Thyroid gland (tissue), 4 donors: ENCODE results near the gene SCTR. TPM values are rescaled to one million over a fixed set of nuclear protein-coding genes. Genes with fewer than 3 reads are reported as not detected.

Experiments used
- DNase-seq, 2 donors: peaks; one replicate each; pipeline ENCODE4 v3.0.0-alpha.2; 2019
- H3K27ac ChIP-seq, 3 donors: fragments of 200-600 bp; sonication (generic); 1 replicate in 2 of 3; 2 replicates in 1 of 3; pipeline ENCODE4 v1.5.1; 2016 to 2019; ENCODE audit warnings: mild to moderate bottlenecking in 1 of 3, moderate library complexity in 1 of 3
- H3K27me3 ChIP-seq: fragments of 200-600 bp; sonication (generic); one replicate; pipeline ENCODE4 v1.5.1; 2019
- H3K36me3 ChIP-seq, 2 donors: fragments of 200-600 bp; sonication (generic); one replicate each; pipeline ENCODE4 v1.5.1; 2016 to 2019
- H3K4me1 ChIP-seq, 2 donors: fragments of 200-600 bp; sonication (generic); one replicate each; pipeline ENCODE4 v1.5.1; 2017 to 2019
- H3K4me3 ChIP-seq, 3 donors: fragments of 200-600 bp; sonication (generic); replicated peaks in 1 of 3; 1 replicate in 2 of 3; 2 replicates in 1 of 3; pipeline ENCODE4 v1.5.1; 2016; ENCODE audit warnings: mild to moderate bottlenecking in 1 of 3
- H3K9me3 ChIP-seq: fragments of 200-600 bp; sonication (generic); one replicate; pipeline ENCODE4 v1.5.1; 2017
- POLR2A ChIP-seq, 2 donors: fragments of 450-650 bp; IDR thresholded peaks; one replicate each; pipeline ENCODE4 v1.6.1; 2017; ENCODE audit warnings: antibody characterized with exemption in 2 of 2, mild to moderate bottlenecking in 2 of 2, moderate library complexity in 1 of 2
- WGBS, 2 donors: methylation state at CpG; one replicate each; pipeline ENCODE4 v1.1.5; 2017; 5-methylcytosine and 5-hydroxymethylcytosine counted together
- intact Hi-C: fragments of 100-400 bp; cut with DNase I; formaldehyde crosslinking; loops from one replicate; pipeline ENCODE4 v1.15.1; 2023
- total RNA-seq, 4 donors: library from RNA; depleted of rRNA; stranded (reverse); fragments of >200 nt; gene quantifications; one replicate each; pipeline ENCODE4 v1.2.3, GENCODE V29; 2016
- TF ChIP-seq, protein P1 (sequence below), 6 experiments: fragments of 200-600 bp in 3 of 6; fragments of 450-650 bp in 3 of 6; sonication (generic) in 3 of 6; IDR thresholded peaks; one replicate each; pipeline ENCODE4 v1.5.1; 2016 to 2019; ENCODE audit warnings: antibody characterized with exemption in 6 of 6, mild to moderate bottlenecking in 2 of 6, inconsistent platforms in 1 of 6, moderate library complexity in 1 of 6

The SCTR gene
- total RNA-seq, 4 donors from 2014 or later, result not detected

DNA sequence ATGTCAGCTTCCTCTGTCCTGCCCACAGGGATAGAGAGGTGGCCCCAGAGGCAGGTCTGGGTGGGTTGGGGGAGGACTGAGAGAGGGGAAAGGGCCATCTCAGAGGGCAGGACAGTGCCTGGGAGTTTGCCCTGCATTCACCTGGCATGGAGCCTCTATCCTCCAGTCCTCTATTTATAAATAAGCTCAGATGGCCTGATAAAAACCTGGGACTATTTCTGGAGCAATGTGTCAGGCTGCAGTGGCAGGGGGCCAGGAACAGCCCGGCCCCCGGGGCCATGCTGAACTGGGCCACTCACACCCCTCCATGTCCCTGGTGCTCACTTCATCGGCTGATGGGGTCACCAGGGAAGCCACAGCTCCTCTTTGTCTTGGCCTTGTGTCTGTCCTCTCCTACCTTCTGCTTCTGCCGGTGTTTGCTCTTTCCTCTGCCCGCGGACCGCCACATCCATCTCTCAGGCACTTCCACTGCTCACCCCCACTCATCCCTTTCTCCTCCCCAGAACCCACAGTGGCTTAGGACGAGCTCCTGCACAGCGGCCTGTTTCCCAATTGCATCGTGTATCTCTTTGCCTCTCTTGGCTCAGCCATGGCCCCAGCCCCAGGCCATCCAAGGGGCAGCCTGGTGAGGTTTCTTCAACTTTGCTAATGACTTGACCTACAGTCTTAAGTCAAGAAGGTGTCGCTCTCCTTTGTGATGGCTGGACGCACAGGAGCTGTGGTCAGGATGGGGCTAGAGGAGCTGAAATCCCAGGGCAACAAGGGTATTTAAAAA lies 38.8 kb downstream of the SCTR start:
- Histone ChIP-seq H3K9me3 (no peaks in the 10 kb centered on the region), H3K27me3 (no peaks in the 10 kb centered on the region), H3K27ac (no peak overlapping the region), H3K36me3 (no peaks in the 10 kb centered on the region), H3K4me1 (no peaks in the 10 kb centered on the region), H3K4me3 (no peak overlapping the region)
- intact Hi-C loops, result no loop called here
- TF ChIP-seq, protein P1, sequence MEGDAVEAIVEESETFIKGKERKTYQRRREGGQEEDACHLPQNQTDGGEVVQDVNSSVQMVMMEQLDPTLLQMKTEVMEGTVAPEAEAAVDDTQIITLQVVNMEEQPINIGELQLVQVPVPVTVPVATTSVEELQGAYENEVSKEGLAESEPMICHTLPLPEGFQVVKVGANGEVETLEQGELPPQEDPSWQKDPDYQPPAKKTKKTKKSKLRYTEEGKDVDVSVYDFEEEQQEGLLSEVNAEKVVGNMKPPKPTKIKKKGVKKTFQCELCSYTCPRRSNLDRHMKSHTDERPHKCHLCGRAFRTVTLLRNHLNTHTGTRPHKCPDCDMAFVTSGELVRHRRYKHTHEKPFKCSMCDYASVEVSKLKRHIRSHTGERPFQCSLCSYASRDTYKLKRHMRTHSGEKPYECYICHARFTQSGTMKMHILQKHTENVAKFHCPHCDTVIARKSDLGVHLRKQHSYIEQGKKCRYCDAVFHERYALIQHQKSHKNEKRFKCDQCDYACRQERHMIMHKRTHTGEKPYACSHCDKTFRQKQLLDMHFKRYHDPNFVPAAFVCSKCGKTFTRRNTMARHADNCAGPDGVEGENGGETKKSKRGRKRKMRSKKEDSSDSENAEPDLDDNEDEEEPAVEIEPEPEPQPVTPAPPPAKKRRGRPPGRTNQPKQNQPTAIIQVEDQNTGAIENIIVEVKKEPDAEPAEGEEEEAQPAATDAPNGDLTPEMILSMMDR (IDR thresholded peaks at IDR 0.05), result no peak
- TF ChIP-seq POLR2A (IDR thresholded peaks at IDR 0.05), result no peak
- WGBS, 2 donors, result 78 to 84% methylated on average over 12 of the region's 12 CpGs
- no peak for DNase-seq

- TF ChIP-seq, protein P1 (IDR thresholded peaks at IDR 0.05), result no peak
- no peak for TF ChIP-seq POLR2A (IDR thresholded peaks at IDR 0.05)
- intact Hi-C loops, result no loop called here
- Histone ChIP-seq H3K27ac (no peak overlapping the region), H3K36me3 (no peaks in the 10 kb centered on the region), H3K4me1 (no peaks in the 10 kb centered on the region), H3K9me3 (no peaks in the 10 kb centered on the region), H3K27me3 (no peaks in the 10 kb centered on the region), H3K4me3 (no peak overlapping the region)
- no peak for DNase-seq
- 72 to 79% methylated on average over 6 of the region's 6 CpGs for WGBS, 2 donors
Observed at GRCh38 chr2:119484834-119485233, 39.4 kb downstream of the SCTR start.

GRCh38 chr2:119483896-119484718 lies 40.2 kb downstream of the SCTR start:
- H3K27me3 ChIP-seq, result no peaks in the 10 kb centered on the region
- no peaks in the 10 kb centered on the region for H3K4me1 ChIP-seq
- intact Hi-C loops, result no loop called here
- H3K36me3 ChIP-seq, result no peaks in the 10 kb centered on the region
- H3K4me3 ChIP-seq, result no peak overlapping the region
- TF ChIP-seq, protein P1 (IDR thresholded peaks at IDR 0.05), result no peak
- no peak overlapping the region for H3K27ac ChIP-seq
- H3K9me3 ChIP-seq, result no peaks in the 10 kb centered on the region
- no peak for DNase-seq
- WGBS, 2 donors, result 89% methylated on average over 10 to 11 of the region's 11 CpGs

GRCh38 chr2:119483395-119483753 lies 40.9 kb downstream of the SCTR start:
- DNase-seq, result no peak
- H3K9me3 ChIP-seq, result no peaks in the 10 kb centered on the region
- intact Hi-C loops, result no loop called here
- no peak overlapping the region for H3K4me3 ChIP-seq
- H3K27ac ChIP-seq, result no peak overlapping the region
- no peak for TF ChIP-seq POLR2A (IDR thresholded peaks at IDR 0.05)
- TF ChIP-seq, protein P1 (IDR thresholded peaks at IDR 0.05), result no peak
- no peaks in the 10 kb centered on the region for H3K4me1 ChIP-seq
- no peaks in the 10 kb centered on the region for H3K36me3 ChIP-seq
- H3K27me3 ChIP-seq, result no peaks in the 10 kb centered on the region
- WGBS, 2 donors, result 73 to 74% methylated on average over 5 of the region's 5 CpGs
